Testis (tissue), 3 donors: ENCODE measurements around the gene CHRNB1. TPM values are rescaled to one million over a fixed set of nuclear protein-coding genes. Genes with fewer than 3 reads are reported as not detected.
"Not testable (repeated sequence)": the region's sequence is repeated elsewhere in the genome, so short reads cannot be mapped to it uniquely, and the experiment has no call there.

ENCODE experiments used
- DNase-seq: peaks from one replicate; pipeline ENCODE4 v3.0.0-alpha.2; 2019
- H3K27ac ChIP-seq, 2 donors: fragments of 200-600 bp; sonication (generic); one replicate each; pipeline ENCODE4 v1.5.1; 2019
- H3K27me3 ChIP-seq: fragments of 200-600 bp; sonication (generic); one replicate; pipeline ENCODE4 v1.5.1; 2019
- H3K36me3 ChIP-seq: fragments of 200-600 bp; sonication (generic); one replicate; pipeline ENCODE4 v1.5.1; 2017; ENCODE audit warnings: low read depth; ENCODE audit errors: missing control alignments
- H3K4me1 ChIP-seq: fragments of 200-600 bp; sonication (generic); one replicate; pipeline ENCODE4 v1.5.1; 2019
- H3K4me3 ChIP-seq, 2 donors: fragments of 200-600 bp; sonication (generic); one replicate each; pipeline ENCODE4 v1.5.1; 2017 to 2019
- H3K9me3 ChIP-seq: fragments of 200-600 bp; sonication (generic); one replicate; pipeline ENCODE4 v1.5.1; 2017
- CTCF ChIP-seq, 3 experiments: fragments of 450-650 bp in 2 of 3; fragments of 200-600 bp in 1 of 3; sonication (generic) in 1 of 3; IDR thresholded peaks; one replicate each; pipeline ENCODE4 v1.5.1; 2016 to 2019; ENCODE audit warnings: antibody characterized with exemption in 3 of 3, mild to moderate bottlenecking in 2 of 3, moderate library complexity in 1 of 3
- POLR2A ChIP-seq: fragments of 450-650 bp; IDR thresholded peaks from one replicate; pipeline ENCODE4 v1.6.1; 2017; ENCODE audit warnings: antibody characterized with exemption, mild to moderate bottlenecking, moderate library complexity
- WGBS, 2 donors: methylation state at CpG; one replicate each; pipeline ENCODE4 v1.1.5; 2018; 5-methylcytosine and 5-hydroxymethylcytosine counted together
- intact Hi-C: fragments of 100-400 bp; cut with DNase I; formaldehyde crosslinking; loops from one replicate; pipeline ENCODE4 v1.15.1; 2023; ENCODE audit warnings: low total_unique reads
- polyA plus RNA-seq: library from polyadenylated mRNA; stranded (reverse); fragments of 350-450 nt; fragmentation: Illumina TruSeq; extraction: RNeasy Lipid Tissue Mini Kit (QIAGEN cat#74804); gene quantifications from one replicate; pipeline ENCODE4 v1.2.3, GENCODE V29; 2014; ENCODE audit warnings: low read depth, low replicate concordance; ENCODE audit not compliant: insufficient read depth
- total RNA-seq, 2 donors: library from RNA; depleted of rRNA; stranded (reverse); fragments of >200 nt; gene quantifications; one replicate each; pipeline ENCODE4 v1.2.3, GENCODE V29; 2016

CHRNB1 gene
- total and polyA plus RNA-seq, 3 donors from 2014 or later: 6.2 to 7.4 (median 6.9) TPM

- intact Hi-C loops: no loop called here
These were observed 34.6 kb downstream of the CHRNB1 start, which contains the start of gene ZBTB4 for GRCh38 chr17:7479213-7480088. TSS of gene ZBTB4 (minus strand) at chr17:7479631. CDS start at chr17:7466801, 12,830 bp downstream.

GRCh38 chr17:7480089-7480384 lies 35.2 kb downstream of the CHRNB1 start:
- no peaks in the 10 kb centered on the region for H3K27me3 ChIP-seq
- 1 to 20% methylated on average over 2 to 8 of the region's 8 CpGs for WGBS, 2 donors
- TF ChIP-seq CTCF (IDR thresholded peaks at IDR 0.05) (no peak), POLR2A (no peak)
- peak overlapping the region; percentile 88 to 100 for H3K27ac ChIP-seq
- no peaks in the 10 kb centered on the region for H3K36me3 ChIP-seq
- H3K9me3 ChIP-seq: no peaks in the 10 kb centered on the region
- peak overlapping the region; percentile 93 to 95 for H3K4me3 ChIP-seq
- intact Hi-C loops: no loop called here
- peaks cover 27% of the 10 kb centered on the region for H3K4me1 ChIP-seq
- no peak for DNase-seq

More at GRCh38 chr17:7479213-7480088, 34.6 kb downstream of the CHRNB1 start, which contains the start of gene ZBTB4:
- no peaks in the 10 kb centered on the region for H3K36me3 ChIP-seq
- peaks cover 27% of the 10 kb centered on the region for H3K4me1 ChIP-seq
- peak; percentile 60 for DNase-seq
- TF ChIP-seq POLR2A: no peak
- TF ChIP-seq CTCF (IDR thresholded peaks at IDR 0.05): no peak
- peak within 1 kb of the TSS; percentile 93 to 95 for H3K4me3 ChIP-seq
- H3K27me3 ChIP-seq: no peaks in the 10 kb centered on the region
- 0% methylated on average over 45 of the region's 92 CpGs; no CpG with 5 or more reads in 1 of the 2 donors for WGBS, 2 donors
- no peaks in the 10 kb centered on the region for H3K9me3 ChIP-seq
- H3K27ac ChIP-seq: peak within 1 kb of the TSS; percentile 100

- H3K9me3 ChIP-seq, DNase-seq, H3K27me3 ChIP-seq, H3K36me3 ChIP-seq, intact Hi-C loops: not testable (repeated sequence)
- Histone ChIP-seq H3K4me3 (peak within 1 kb of the TSS in 1 of 2 donors; percentile 95), H3K4me1 (peaks cover 28% of the 10 kb centered on the region), H3K27ac (peak within 1 kb of the TSS; percentile 88 to 100)
- 83 to 96% methylated on average over 4 of the region's 4 CpGs for WGBS, 2 donors
These were observed 36.4 kb downstream of the CHRNB1 start, which contains the start of gene SLC35G6 for GRCh38 chr17:7481275-7481674. TSS of gene SLC35G6 (plus strand) at chr17:7481446. CDS start at chr17:7481517, 71 bp downstream.

GRCh38 chr17:7481842-7482741 lies 37.2 kb downstream of the CHRNB1 start:
- H3K36me3 ChIP-seq, DNase-seq, H3K9me3 ChIP-seq, intact Hi-C loops, H3K4me3 ChIP-seq, H3K27me3 ChIP-seq: not testable (repeated sequence)
- 83 to 88% methylated on average over 26 to 31 of the region's 31 CpGs for WGBS, 2 donors
- peaks cover 28% of the 10 kb centered on the region for H3K4me1 ChIP-seq
- H3K27ac ChIP-seq: peak overlapping the region; percentile 34 to 99

- H3K27ac ChIP-seq: peak overlapping the region; percentile 98 to 99
- H3K9me3 ChIP-seq, H3K36me3 ChIP-seq, DNase-seq, intact Hi-C loops, H3K27me3 ChIP-seq: not testable (repeated sequence)
- H3K4me1 ChIP-seq: peaks cover 29% of the 10 kb centered on the region
- 50 to 51% methylated on average over 4 to 6 of the region's 6 CpGs for WGBS, 2 donors
- H3K4me3 ChIP-seq: peak overlapping the region; percentile 71 to 78
These were observed 37.9 kb downstream of the CHRNB1 start for GRCh38 chr17:7482742-7483088.
